Fibroblast of the aortic adventitia (primary cell): ENCODE measurements around the gene ACOXL. TPM values are rescaled to one million over a fixed set of nuclear protein-coding genes. Genes with fewer than 3 reads are reported as not detected.

Experiments used
- DNase-seq: peaks from one replicate; pipeline ENCODE4 v3.0.0-alpha.2; 2010; ENCODE audit warnings: low read depth
- H3K4me3 ChIP-seq: 2 replicates; pipeline ENCODE4 v1.5.1; 2011; ENCODE audit warnings: low read depth, mild to moderate bottlenecking, control low read depth, low read length, moderate library complexity
- CTCF ChIP-seq: IDR thresholded peaks from 2 replicates; pipeline ENCODE4 v1.5.1; 2011; ENCODE audit warnings: mild to moderate bottlenecking, low read length, control low read depth, inconsistent platforms; ENCODE audit not compliant: insufficient read depth
- total RNA-seq: library from RNA; depleted of rRNA; stranded (reverse); fragments of >200 nt; gene quantifications from 2 replicates; pipeline ENCODE4 v1.2.3, GENCODE V29; 2012; ENCODE audit warnings: low replicate concordance

The ACOXL gene
- total RNA-seq, 1 donor = not detected

DNA sequence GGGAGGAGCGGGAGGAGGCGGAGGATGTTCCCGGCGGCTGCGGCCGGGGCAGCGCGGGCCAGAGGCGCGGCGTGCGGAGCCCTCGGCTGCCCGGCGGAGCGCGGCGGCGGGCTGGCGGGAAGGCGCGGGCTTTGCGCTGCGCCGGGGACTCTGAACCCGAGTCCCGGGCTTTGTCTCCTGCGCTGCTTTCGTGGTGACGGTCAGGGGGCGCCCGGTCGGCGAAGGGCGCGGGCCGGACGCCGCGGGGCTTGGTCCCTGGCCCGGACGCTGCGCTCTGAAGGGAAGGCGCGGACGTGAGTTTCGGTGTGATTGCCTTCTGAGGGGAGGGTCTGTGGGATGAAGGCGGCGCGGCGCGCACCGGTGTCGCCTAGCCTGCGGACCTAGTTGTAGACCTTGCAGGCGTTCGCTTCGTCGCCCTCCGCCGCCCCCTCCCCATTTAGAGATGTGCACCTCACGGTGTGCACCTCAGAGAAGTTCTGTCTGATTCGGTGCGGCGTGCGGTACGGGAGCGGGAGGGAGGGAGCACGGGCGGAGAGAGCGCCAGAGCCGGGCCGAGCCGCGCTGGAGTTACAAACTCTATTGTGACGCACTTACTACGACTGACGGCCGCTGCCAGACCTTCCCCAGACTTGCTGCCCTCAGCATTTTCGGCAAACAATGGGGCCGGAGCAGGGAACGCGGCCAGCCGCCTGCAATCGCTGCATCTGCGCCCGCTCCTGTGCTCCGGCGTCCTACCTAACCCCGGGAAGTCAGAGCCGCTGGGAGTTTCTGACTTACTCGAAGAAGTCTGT, 390.5 kb downstream of the ACOXL start:
- no peak for TF ChIP-seq CTCF
- DNase-seq = peak; percentile 88
- peak overlapping the region; percentile 83 for H3K4me3 ChIP-seq

DNA sequence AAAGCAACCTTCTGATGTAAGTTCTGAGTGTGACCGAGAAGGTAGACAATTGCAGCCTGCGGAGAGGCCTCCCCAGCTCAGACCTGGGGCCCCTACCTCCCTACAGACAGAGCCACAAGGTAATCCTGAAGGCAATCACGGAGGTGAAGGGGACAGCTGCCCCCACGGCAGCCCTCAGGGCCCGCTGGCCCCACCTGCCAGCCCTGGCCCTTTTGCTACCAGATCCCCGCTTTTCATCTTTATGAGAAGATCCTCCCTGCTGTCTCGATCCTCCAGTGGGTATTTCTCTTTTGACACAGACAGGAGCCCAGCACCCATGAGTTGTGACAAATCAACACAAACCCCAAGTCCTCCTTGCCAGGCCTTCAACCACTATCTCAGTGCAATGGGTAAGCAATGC, 391.4 kb downstream of the ACOXL start:
- no peak overlapping the region for H3K4me3 ChIP-seq
- no peak for DNase-seq
- no peak for TF ChIP-seq CTCF

DNA sequence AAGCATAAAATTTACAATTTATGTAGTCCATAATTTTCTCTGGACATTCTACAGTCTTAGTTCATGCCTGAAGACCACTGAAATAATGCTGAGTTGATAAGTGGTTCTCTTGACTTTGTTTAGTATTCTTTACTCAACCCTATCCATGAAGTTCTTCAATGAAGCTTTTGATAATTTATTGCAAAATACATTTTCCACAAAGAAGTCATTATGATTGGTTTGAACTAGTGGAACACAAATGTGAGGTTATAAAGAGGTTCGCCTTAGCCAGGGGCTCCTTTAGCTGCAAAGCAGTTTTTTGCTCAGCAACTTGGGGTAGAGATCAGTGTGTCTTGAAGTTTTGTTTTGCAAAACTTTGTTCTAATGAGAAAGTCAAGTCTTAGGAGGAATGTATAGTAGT, 394.2 kb downstream of the ACOXL start:
- no peak for DNase-seq
- no peak overlapping the region for H3K4me3 ChIP-seq
- no peak for TF ChIP-seq CTCF

- no peak for DNase-seq
- TF ChIP-seq CTCF = no peak
- H3K4me3 ChIP-seq = no peak overlapping the region
These were observed 395.0 kb downstream of the ACOXL start for GRCh38 chr2:111127351-111127750.

GRCh38 chr2:111128096-111128495, 395.7 kb downstream of the ACOXL start:
- TF ChIP-seq CTCF = no peak
- no peak for DNase-seq
- H3K4me3 ChIP-seq = no peak overlapping the region

DNA sequence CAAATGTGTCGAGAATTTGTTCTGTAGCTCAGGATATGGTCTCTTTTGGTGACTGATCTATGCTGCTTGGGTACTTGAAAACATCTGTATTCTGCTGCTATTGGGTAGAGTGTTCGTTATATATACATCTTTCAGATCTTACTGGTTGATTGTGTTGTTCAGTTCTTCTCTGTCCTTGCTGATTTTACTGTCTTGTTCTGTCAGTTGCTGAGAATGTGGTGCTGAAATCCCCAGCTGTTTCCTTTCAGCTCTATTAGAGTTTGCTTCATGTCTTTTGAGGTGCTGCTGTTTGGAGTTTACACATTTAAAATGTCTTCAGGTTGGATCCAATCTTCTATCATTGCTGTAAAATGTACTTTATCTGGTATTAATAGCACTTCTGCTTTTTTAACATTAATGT, 401.2 kb downstream of the ACOXL start:
- no peak for DNase-seq
- no peak overlapping the region for H3K4me3 ChIP-seq
- no peak for TF ChIP-seq CTCF

DNA sequence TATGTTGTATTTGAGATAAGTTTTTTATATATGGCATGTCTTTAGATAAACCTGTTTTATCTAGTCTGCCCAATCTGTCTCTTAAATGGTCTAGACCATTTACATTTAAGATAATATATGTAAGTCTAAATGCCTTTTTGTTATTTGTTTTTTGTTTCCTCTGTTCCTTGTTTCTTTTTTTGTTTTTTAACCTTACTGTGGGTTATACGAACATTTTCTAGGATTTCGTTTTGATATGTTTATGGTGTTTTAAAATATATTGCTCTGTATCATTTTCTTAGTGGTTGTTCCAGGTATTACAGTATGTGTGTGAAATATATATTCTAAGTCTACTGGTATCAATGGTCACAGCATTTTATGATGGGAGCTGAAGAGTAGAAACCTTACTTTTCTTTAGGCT, 401.7 kb downstream of the ACOXL start:
- no peak for DNase-seq
- TF ChIP-seq CTCF = peak; percentile 20
- H3K4me3 ChIP-seq = no peak overlapping the region
